ENCODE data around the gene SUN1. TPM values are rescaled to one million over a fixed set of nuclear protein-coding genes. Genes with fewer than 3 reads are reported as not detected.

SUN1 gene
- total RNA-seq, 1 experiment from 2014 or later: 181 TPM

DNA sequence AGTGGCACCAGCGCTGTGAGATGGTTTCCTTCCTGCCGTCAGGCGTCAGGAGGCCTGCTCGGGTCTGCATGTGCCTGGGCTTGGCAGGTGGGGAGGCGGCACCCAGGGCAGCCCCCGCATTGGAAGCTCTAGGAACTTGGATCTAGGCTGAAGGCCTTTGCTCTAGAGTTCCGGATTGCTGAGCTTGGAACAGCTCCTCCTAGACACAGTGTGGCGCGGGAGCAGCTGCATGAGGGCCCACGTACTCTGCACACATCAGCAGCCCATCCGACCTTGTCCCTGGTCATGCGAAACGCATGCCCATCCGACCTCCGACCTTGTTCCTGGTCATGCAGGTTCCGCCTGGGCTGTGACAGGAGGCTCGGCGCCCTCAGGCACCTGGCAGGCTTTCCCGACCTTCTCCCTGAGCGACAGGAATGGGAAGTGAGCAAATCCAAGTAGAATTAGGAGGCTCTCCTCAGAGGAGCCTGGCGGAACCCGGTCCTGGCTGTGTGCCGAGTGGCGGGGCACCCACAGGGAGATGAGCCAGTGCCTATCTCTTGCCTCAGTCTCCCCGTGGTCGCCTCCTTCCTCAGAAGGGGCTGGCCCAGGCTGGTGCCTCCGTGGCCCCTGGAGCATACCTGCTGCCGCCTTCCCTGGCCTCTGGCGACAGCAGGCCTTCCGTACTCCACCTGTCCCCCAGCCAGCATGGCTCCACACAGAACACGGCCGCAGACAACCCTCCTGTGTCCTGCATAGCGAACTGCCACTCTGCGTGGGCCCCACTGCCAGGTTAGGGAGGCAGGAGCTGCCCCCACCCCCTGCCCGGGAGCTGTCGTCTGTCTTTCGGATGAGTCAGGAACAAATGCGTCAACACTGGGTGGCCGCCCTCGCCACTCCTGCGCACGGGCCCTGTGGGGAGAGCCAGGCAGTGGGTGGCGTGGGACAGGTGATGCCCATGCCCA is 56.1 kb downstream of the SUN1 start:
- Histone ChIP-seq H3K4me3 (replicated peaks in 1 of 2; ENCODE audit: low read depth in 1 of 2, low read length in 2 of 2) (no peak overlapping the region), H3K4me2 (ENCODE audit: low read length) (no peak overlapping the region), H3K36me3 (ENCODE audit: control insufficient read depth in 1 of 2, insufficient read depth in 2 of 2, low read length in 2 of 2) (peaks cover 4 to 19% of the 10 kb centered on the region in 2 experiments; a peak in 3 of 4 replicates), H2AFZ (ENCODE audit: low read depth, low read length, poor library complexity, severe bottlenecking) (no peak overlapping the region), H3K9me2 (ENCODE audit: insufficient read depth) (no peaks in the 10 kb centered on the region), H3K27ac (ENCODE audit: low read depth, low read length) (no peak overlapping the region), H3K9ac (ENCODE audit: low read length) (no peak overlapping the region), H3K27me3 (ENCODE audit: insufficient read depth, low read length) (no peaks in the 10 kb centered on the region), H4K20me1 (ENCODE audit: insufficient read depth) (no peaks in the 10 kb centered on the region), H3K9me3 (ENCODE audit: control insufficient read depth in 1 of 2, insufficient read depth in 1 of 2, low read depth in 1 of 2, low read length in 2 of 2) (no peaks in the 10 kb centered on the region), H3K4me1 (ENCODE audit: control insufficient read depth in 1 of 2, insufficient read depth in 2 of 2, low read length in 2 of 2) (no peaks in the 10 kb centered on the region), H3K79me2 (ENCODE audit: insufficient read depth, low read length) (peaks cover 62% of the 10 kb centered on the region)
- intact Hi-C loops (cut with micrococcal nuclease): no loop called here
- ChIA-PET POLR2A (no interaction called here), CTCF (no interaction called here), RAD21 (ENCODE audit: low non-redundant PET in 1 of 2, low total read pairs in 2 of 2, uncharacterized antibody in 2 of 2, unreplicated experiment in 2 of 2) (no interaction called here)
- ATAC-seq (no peak), DNase-seq (ENCODE audit: low read depth, low spot score) (no peak)
- no peak for TF ChIP-seq EZH2phosphoT487 (IDR thresholded peaks at IDR 0.05; ENCODE audit: borderline replicate concordance)
- TF ChIP-seq, protein P1, sequence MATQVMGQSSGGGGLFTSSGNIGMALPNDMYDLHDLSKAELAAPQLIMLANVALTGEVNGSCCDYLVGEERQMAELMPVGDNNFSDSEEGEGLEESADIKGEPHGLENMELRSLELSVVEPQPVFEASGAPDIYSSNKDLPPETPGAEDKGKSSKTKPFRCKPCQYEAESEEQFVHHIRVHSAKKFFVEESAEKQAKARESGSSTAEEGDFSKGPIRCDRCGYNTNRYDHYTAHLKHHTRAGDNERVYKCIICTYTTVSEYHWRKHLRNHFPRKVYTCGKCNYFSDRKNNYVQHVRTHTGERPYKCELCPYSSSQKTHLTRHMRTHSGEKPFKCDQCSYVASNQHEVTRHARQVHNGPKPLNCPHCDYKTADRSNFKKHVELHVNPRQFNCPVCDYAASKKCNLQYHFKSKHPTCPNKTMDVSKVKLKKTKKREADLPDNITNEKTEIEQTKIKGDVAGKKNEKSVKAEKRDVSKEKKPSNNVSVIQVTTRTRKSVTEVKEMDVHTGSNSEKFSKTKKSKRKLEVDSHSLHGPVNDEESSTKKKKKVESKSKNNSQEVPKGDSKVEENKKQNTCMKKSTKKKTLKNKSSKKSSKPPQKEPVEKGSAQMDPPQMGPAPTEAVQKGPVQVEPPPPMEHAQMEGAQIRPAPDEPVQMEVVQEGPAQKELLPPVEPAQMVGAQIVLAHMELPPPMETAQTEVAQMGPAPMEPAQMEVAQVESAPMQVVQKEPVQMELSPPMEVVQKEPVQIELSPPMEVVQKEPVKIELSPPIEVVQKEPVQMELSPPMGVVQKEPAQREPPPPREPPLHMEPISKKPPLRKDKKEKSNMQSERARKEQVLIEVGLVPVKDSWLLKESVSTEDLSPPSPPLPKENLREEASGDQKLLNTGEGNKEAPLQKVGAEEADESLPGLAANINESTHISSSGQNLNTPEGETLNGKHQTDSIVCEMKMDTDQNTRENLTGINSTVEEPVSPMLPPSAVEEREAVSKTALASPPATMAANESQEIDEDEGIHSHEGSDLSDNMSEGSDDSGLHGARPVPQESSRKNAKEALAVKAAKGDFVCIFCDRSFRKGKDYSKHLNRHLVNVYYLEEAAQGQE (IDR thresholded peaks at IDR 0.05; ENCODE audit: low read depth): no peak
- no peak for TF ChIP-seq EGR1 (IDR thresholded peaks at IDR 0.05; ENCODE audit: low read depth)
- no peak for TF ChIP-seq SIN3A (IDR thresholded peaks at IDR 0.05; ENCODE audit: low read depth)
- TF ChIP-seq POLR2A (IDR thresholded peaks at IDR 0.05; ENCODE audit: borderline replicate concordance, extremely low read depth, insufficient read depth, insufficient read length): no peak
- BruUV-seq (replicated peaks): no TSS peak
